K562 treated with DMSO at 1 percent for 12 hours (cell line): ENCODE measurements around the gene VPS45. TPM values are rescaled to one million over a fixed set of nuclear protein-coding genes. Genes with fewer than 3 reads are reported as not detected.

ENCODE experiments used
- total RNA-seq: library from RNA; unstranded; fragments of 300-600 nt; gene quantifications from 2 replicates; pipeline ENCODE4 v1.2.3, GENCODE V29; 2022; ENCODE audit not compliant: insufficient read depth

VPS45 gene
- 18.5 and 33.0 TPM in 2 replicates for total RNA-seq

GRCh38 chr1:150067184-150068108 lies at the start of gene VPS45:
Gene VPS45 (plus strand): TSS chr1:150067776. CDS start chr1:150067858, 82 bp downstream.

GRCh38 chr1:150149271-150150132 lies 81.9 kb downstream of the VPS45 start, which contains the start of gene PLEKHO1:
Gene PLEKHO1 (plus strand): TSS chr1:150149916. CDS start chr1:150150258, 342 bp downstream.

Other genes starting within 250 kb of the VPS45 start
- 2.1 and 2.3 TPM in 2 replicates for gene BOLA1, start 168.2 kb upstream of the VPS45 start, total RNA-seq
- gene SV2A, start 149.9 kb upstream of the VPS45 start, total RNA-seq = 0.17 TPM in 1 of 2 replicates, not detected in the other
- gene SF3B4, start 140.0 kb upstream of the VPS45 start, total RNA-seq = 44.0 and 64.4 TPM in 2 replicates
- gene MTMR11, start 130.9 kb upstream of the VPS45 start, total RNA-seq = 0.65 and 0.74 TPM in 2 replicates
- 1.1 and 5.3 TPM in 2 replicates for gene OTUD7B, start 57.0 kb upstream of the VPS45 start, total RNA-seq
- gene PLEKHO1, start 82.1 kb downstream of the VPS45 start, total RNA-seq = 11.1 and 13.1 TPM in 2 replicates
- 18.0 and 41.7 TPM in 2 replicates for gene ANP32E, start 168.3 kb downstream of the VPS45 start, total RNA-seq
- gene CA14, start 190.0 kb downstream of the VPS45 start, total RNA-seq = 1.4 and 1.9 TPM in 2 replicates
- gene APH1A, start 201.2 kb downstream of the VPS45 start, total RNA-seq = 95.7 and 98.4 TPM in 2 replicates
- 1.2 and 2.8 TPM in 2 replicates for gene C1orf54, start 205.0 kb downstream of the VPS45 start, total RNA-seq
- gene CIART, start 214.8 kb downstream of the VPS45 start, total RNA-seq = 0.38 TPM in 1 of 2 replicates, not detected in the other
- gene MRPS21, start 226.1 kb downstream of the VPS45 start, total RNA-seq = 56.4 and 63.0 TPM in 2 replicates